Measurements from ENCODE around the gene HSF5.
"Not testable (repeated sequence)": the region's sequence is repeated elsewhere in the genome, so short reads cannot be mapped to it uniquely, and the experiment has no call there.

Gene HSF5

DNA sequence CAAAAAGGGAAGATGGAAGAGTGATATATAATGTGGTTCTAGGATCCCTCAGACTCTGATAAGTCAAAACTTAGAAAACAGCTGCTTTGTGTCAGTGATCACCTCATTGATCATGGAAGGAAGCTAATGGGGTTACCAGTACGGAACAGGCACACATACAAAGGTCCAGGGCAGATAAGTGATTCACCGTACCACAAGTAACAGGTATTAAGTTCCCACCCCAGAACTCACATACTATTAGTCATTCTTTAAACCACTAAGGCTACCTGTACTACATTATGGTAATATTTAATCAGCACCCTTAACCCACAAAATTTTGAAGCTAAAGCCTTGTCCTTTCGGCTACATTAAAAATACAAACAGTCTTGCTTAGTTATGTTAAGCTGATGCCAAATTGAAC, 88.2 kb downstream of the HSF5 start:
- H3K4me3 ChIP-seq (ENCODE audit: low read depth in 1 of 2, low read length in 2 of 2) = no peak overlapping the region
- H3K79me2 ChIP-seq (ENCODE audit: insufficient read depth, low read length) = no peaks in the 10 kb centered on the region
- H2AFZ ChIP-seq (ENCODE audit: low read depth, low read length) = no peak overlapping the region
- H4K20me1 ChIP-seq (ENCODE audit: insufficient read depth, low read length) = no peaks in the 10 kb centered on the region
- no peak for DNase-seq
- no peak for ATAC-seq (ENCODE audit: insufficient read depth, low read depth)
- TF ChIP-seq EZH2 (IDR thresholded peaks at IDR 0.05; ENCODE audit: borderline replicate concordance, low read depth, low read length, severe bottlenecking) = no peak
- TF ChIP-seq, protein P1, sequence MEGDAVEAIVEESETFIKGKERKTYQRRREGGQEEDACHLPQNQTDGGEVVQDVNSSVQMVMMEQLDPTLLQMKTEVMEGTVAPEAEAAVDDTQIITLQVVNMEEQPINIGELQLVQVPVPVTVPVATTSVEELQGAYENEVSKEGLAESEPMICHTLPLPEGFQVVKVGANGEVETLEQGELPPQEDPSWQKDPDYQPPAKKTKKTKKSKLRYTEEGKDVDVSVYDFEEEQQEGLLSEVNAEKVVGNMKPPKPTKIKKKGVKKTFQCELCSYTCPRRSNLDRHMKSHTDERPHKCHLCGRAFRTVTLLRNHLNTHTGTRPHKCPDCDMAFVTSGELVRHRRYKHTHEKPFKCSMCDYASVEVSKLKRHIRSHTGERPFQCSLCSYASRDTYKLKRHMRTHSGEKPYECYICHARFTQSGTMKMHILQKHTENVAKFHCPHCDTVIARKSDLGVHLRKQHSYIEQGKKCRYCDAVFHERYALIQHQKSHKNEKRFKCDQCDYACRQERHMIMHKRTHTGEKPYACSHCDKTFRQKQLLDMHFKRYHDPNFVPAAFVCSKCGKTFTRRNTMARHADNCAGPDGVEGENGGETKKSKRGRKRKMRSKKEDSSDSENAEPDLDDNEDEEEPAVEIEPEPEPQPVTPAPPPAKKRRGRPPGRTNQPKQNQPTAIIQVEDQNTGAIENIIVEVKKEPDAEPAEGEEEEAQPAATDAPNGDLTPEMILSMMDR (IDR thresholded peaks at IDR 0.05; ENCODE audit: borderline replicate concordance, extremely low read depth, low read length, poor library complexity, severe bottlenecking) = no peak
- H3K4me1 ChIP-seq (ENCODE audit: insufficient read depth, low read length) = peaks cover 7% of the 10 kb centered on the region; the same call in 1 of the 2 replicates
- H3K36me3 ChIP-seq (ENCODE audit: insufficient read depth, low read length) = no peaks in the 10 kb centered on the region
- peaks cover 34% of the 10 kb centered on the region for H3K27me3 ChIP-seq (ENCODE audit: insufficient read depth, low read length, poor library complexity)
- no peak overlapping the region for H3K27ac ChIP-seq (ENCODE audit: low read length)
- no peak overlapping the region for H3K4me2 ChIP-seq (ENCODE audit: insufficient read depth, low read length)
- H3K9ac ChIP-seq (ENCODE audit: low read depth, low read length) = no peak overlapping the region
- H3K9me3 ChIP-seq (ENCODE audit: insufficient read depth, low read length, severe bottlenecking) = no peaks in the 10 kb centered on the region

DNA sequence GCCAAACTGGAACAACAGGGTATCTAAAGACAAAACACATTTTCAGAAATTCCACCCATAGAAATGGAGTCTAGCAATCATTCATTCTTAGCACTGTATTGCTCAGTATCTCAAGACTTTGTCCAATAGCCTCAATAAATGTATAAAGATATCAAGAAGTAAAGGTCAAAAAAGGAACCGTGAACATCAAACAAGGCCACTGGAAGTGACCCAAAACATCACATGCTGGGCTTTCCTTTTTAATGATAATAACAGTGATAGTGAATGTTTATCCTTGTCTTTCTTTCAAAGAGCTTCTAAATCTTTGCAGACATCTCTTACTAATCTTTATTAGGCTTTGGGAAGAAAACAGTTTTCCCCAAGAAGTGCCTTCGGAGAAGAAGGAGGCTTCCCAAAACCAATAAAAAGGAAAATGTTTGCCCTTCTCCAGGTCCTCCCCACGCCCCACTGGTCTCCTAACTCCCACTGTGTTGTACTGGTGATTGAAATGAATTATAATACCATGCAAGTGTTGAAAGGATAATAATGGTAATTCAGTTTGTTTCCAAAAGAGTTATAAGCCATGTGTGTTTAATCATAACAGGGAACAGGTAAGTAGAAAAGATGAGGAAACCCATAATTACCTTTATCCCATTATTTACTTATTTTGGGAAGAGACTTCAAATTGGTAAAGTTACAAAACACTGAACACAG, 89.5 kb downstream of the HSF5 start:
- no peaks in the 10 kb centered on the region for H3K36me3 ChIP-seq (ENCODE audit: insufficient read depth, low read length)
- ATAC-seq (ENCODE audit: insufficient read depth, low read depth) (no peak), DNase-seq (no peak)
- peaks cover 7% of the 10 kb centered on the region; the same call in 1 of the 2 replicates for H3K4me1 ChIP-seq (ENCODE audit: insufficient read depth, low read length)
- peaks cover 34% of the 10 kb centered on the region for H3K27me3 ChIP-seq (ENCODE audit: insufficient read depth, low read length, poor library complexity)
- H3K9ac ChIP-seq (ENCODE audit: low read depth, low read length) = no peak overlapping the region
- H3K9me3 ChIP-seq (ENCODE audit: insufficient read depth, low read length, severe bottlenecking) = no peaks in the 10 kb centered on the region
- no peak overlapping the region for H3K4me2 ChIP-seq (ENCODE audit: insufficient read depth, low read length)
- no peak overlapping the region for H2AFZ ChIP-seq (ENCODE audit: low read depth, low read length)
- no peak overlapping the region for H3K4me3 ChIP-seq (ENCODE audit: low read depth in 1 of 2, low read length in 2 of 2)
- no peaks in the 10 kb centered on the region for H3K79me2 ChIP-seq (ENCODE audit: insufficient read depth, low read length)
- no peak for TF ChIP-seq EZH2 (IDR thresholded peaks at IDR 0.05; ENCODE audit: borderline replicate concordance, low read depth, low read length, severe bottlenecking)
- TF ChIP-seq, protein P1 (IDR thresholded peaks at IDR 0.05; ENCODE audit: borderline replicate concordance, extremely low read depth, low read length, poor library complexity, severe bottlenecking) = no peak
- H3K27ac ChIP-seq (ENCODE audit: low read length) = no peak overlapping the region
- H4K20me1 ChIP-seq (ENCODE audit: insufficient read depth, low read length) = no peaks in the 10 kb centered on the region

DNA sequence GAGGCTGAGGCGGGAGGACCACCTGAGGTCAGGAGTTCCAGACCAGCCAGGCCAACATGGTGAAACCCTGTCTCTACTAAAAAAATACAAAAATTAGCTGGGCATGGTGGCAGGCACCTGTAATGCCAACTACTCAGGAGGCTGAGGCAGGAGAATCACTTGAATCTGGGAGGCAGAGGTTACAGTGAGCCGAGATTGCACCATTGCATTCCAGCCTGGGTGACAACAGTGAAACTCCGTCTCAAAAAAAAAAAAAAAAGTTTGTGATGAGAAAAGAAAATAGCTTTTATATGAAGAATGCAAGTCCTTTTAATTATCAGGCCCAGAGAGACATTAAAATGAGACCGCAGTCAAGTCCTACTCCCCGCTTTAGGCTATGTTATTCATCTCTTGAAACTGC, 90.8 kb downstream of the HSF5 start:
- not testable (repeated sequence) for H3K9ac ChIP-seq (ENCODE audit: low read depth, low read length); H3K27ac ChIP-seq (ENCODE audit: low read length); H3K36me3 ChIP-seq (ENCODE audit: insufficient read depth, low read length); ATAC-seq (ENCODE audit: insufficient read depth, low read depth); DNase-seq; H2AFZ ChIP-seq (ENCODE audit: low read depth, low read length); H4K20me1 ChIP-seq (ENCODE audit: insufficient read depth, low read length); H3K4me3 ChIP-seq (ENCODE audit: low read depth in 1 of 2, low read length in 2 of 2); H3K9me3 ChIP-seq (ENCODE audit: insufficient read depth, low read length, severe bottlenecking); H3K4me1 ChIP-seq (ENCODE audit: insufficient read depth, low read length); H3K79me2 ChIP-seq (ENCODE audit: insufficient read depth, low read length); H3K4me2 ChIP-seq (ENCODE audit: insufficient read depth, low read length)
- H3K27me3 ChIP-seq (ENCODE audit: insufficient read depth, low read length, poor library complexity) = peaks cover 35% of the 10 kb centered on the region

DNA sequence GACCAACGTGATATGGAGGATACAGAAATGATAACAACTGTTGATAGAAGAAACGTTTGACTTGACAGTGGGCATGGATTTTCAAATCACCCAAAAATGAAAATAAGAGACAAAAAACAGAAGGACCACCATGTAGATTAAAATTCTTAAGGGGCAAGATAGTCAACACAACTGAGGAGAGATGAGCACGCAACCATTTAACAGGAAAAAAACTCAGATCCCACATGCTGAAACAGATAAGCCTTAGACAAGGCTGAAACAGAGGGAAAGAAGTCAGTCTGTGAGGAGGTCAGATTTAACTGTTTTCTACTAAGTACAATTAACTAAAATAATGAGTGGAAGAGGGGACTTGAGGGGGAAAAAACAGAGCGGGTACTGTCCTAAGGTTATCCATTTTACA, 92.0 kb downstream of the HSF5 start:
- DNase-seq (no peak), ATAC-seq (ENCODE audit: insufficient read depth, low read depth) (no peak)
- no peak overlapping the region for H3K4me3 ChIP-seq (ENCODE audit: low read depth in 1 of 2, low read length in 2 of 2)
- H3K9ac ChIP-seq (ENCODE audit: low read depth, low read length) = no peak overlapping the region
- no peaks in the 10 kb centered on the region for H3K36me3 ChIP-seq (ENCODE audit: insufficient read depth, low read length)
- no peaks in the 10 kb centered on the region for H3K79me2 ChIP-seq (ENCODE audit: insufficient read depth, low read length)
- no peaks in the 10 kb centered on the region for H3K9me3 ChIP-seq (ENCODE audit: insufficient read depth, low read length, severe bottlenecking)
- H2AFZ ChIP-seq (ENCODE audit: low read depth, low read length) = no peak overlapping the region
- H3K27me3 ChIP-seq (ENCODE audit: insufficient read depth, low read length, poor library complexity) = peaks cover 35% of the 10 kb centered on the region
- H3K27ac ChIP-seq (ENCODE audit: low read length) = no peak overlapping the region
- no peaks in the 10 kb centered on the region for H4K20me1 ChIP-seq (ENCODE audit: insufficient read depth, low read length)
- H3K4me2 ChIP-seq (ENCODE audit: insufficient read depth, low read length) = no peak overlapping the region
- H3K4me1 ChIP-seq (ENCODE audit: insufficient read depth, low read length) = no peaks in the 10 kb centered on the region
- TF ChIP-seq, protein P1 (IDR thresholded peaks at IDR 0.05; ENCODE audit: borderline replicate concordance, extremely low read depth, low read length, poor library complexity, severe bottlenecking) = no peak
- no peak for TF ChIP-seq EZH2 (IDR thresholded peaks at IDR 0.05; ENCODE audit: borderline replicate concordance, low read depth, low read length, severe bottlenecking)

All from DND-41 (cell line).